ENCODE data around the gene RNF224. TPM values are rescaled to one million over a fixed set of nuclear protein-coding genes. Genes with fewer than 3 reads are reported as not detected.

The RNF224 gene
- total RNA-seq, 2 experiments from 2014 or later = 0.14 TPM; not detected in 1

GRCh38 chr9:137223078-137223970 lies 4.0 kb upstream of the RNF224 start:
- Mint-ChIP-seq H3K27ac (peak overlapping the region; percentile 81), H3K9me3 (no peaks in the 10 kb centered on the region), H3K36me3 (ENCODE audit: low read depth) (no peaks in the 10 kb centered on the region), H3K4me3 (peak overlapping the region; percentile 87), H3K4me1 (ENCODE audit: low read depth) (peaks cover 18% of the 10 kb centered on the region), H3K27me3 (peaks cover 5% of the 10 kb centered on the region)
- Histone ChIP-seq H3K4me3 (ENCODE audit: low read length) (peak overlapping the region; percentile 74), H3K9me3 (ENCODE audit: control insufficient read depth in 1 of 2, insufficient read depth in 1 of 2, low read length in 2 of 2) (no peaks in the 10 kb centered on the region), H3K36me3 (ENCODE audit: insufficient read depth, low read length) (no peaks in the 10 kb centered on the region), H3K4me1 (ENCODE audit: insufficient read depth, low read length) (peaks cover 36% of the 10 kb centered on the region), H3K27ac (ENCODE audit: low read depth in 1 of 2, low read length in 2 of 2) (peak overlapping the region; percentile 74 to 80), H3K27me3 (ENCODE audit: control insufficient read depth in 1 of 2, insufficient read depth in 2 of 2, low read length in 2 of 2) (peaks cover 0 to 3% of the 10 kb centered on the region in 2 experiments)
- DNase-seq = peak; percentile 94 to 100 (median 98)
- TF ChIP-seq, protein P1, sequence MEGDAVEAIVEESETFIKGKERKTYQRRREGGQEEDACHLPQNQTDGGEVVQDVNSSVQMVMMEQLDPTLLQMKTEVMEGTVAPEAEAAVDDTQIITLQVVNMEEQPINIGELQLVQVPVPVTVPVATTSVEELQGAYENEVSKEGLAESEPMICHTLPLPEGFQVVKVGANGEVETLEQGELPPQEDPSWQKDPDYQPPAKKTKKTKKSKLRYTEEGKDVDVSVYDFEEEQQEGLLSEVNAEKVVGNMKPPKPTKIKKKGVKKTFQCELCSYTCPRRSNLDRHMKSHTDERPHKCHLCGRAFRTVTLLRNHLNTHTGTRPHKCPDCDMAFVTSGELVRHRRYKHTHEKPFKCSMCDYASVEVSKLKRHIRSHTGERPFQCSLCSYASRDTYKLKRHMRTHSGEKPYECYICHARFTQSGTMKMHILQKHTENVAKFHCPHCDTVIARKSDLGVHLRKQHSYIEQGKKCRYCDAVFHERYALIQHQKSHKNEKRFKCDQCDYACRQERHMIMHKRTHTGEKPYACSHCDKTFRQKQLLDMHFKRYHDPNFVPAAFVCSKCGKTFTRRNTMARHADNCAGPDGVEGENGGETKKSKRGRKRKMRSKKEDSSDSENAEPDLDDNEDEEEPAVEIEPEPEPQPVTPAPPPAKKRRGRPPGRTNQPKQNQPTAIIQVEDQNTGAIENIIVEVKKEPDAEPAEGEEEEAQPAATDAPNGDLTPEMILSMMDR (IDR thresholded peaks at IDR 0.05) = no peak
- intact Hi-C loops (cut with DNase I, micrococcal nuclease) = loop anchor here (1.0 to 5.0 kb wide), 8 partner anchors 17 to 436 kb away; partner anchors contain the start of genes ANAPC2 (in 2 of the 2), NDOR1 (in 2 of the 2), SSNA1 (in 2 of the 2) and TMEM203 (in 2 of the 2)
- POLR2A ChIA-PET = interaction anchor here (0.7 to 4.7 kb wide), 23 partner anchors 9 to 329 kb away, joined by 3 to 46 read pairs (median 5); partner anchors contain the start of genes ANAPC2, DPP7, MAN1B1 and MRPL41
- CTCF ChIA-PET = interaction anchor here (0.6 to 1.9 kb wide), 4 partner anchors 13 to 94 kb away, joined by 3 to 13 read pairs (median 5); no protein-coding TSS in a partner anchor
- peak; percentile 94 for ATAC-seq (ENCODE audit: poor library complexity)

DNA sequence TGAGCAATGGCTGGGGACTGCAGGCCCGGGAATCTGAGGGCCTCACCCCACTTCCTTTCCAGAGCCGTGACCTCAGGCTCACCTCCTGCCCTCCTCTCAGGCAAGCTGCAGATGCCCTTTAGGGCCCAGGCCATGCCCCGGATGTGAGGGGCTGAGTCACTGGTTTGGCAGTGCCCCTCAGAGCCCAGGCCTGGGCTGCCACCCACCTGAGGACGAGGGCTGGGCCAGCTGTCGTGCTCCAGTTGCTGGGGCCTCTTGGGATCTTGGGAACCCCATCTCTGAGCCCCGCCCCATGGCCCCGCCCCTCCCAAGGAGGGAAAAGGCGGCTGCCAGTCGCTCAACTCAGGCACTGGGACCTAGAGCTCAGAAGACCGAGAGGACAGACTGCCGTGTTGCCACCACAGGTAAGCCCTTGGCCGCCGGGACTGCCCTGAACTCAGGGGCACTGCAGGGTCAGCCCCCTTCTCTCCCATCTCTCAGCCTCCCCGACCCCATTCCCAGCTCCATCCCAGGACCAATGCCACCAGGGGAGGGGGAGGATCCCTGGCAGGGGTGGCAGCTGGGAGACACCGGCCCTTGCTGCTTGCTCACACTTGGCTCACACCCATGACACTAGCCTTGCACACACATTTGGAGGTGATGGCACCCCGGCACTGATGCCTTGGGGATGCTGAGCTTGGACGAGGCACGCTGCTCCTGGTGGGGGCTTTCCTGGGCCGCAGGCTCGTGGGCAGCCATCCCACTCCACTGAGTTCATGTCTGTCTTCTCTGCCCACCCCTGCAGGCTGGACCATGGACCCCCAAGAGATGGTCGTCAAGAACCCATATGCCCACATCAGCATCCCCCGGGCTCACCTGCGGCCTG lies 2.2 kb upstream of the RNF224 start, which contains the start of gene CYSRT1:
Gene CYSRT1 (plus strand): TSS at position 345 of the 865 bp plus-strand sequence. CDS start 448 bp downstream, at position 793.
- Histone ChIP-seq H3K36me3 (ENCODE audit: insufficient read depth, low read length) (no peaks in the 10 kb centered on the region), H3K9me3 (ENCODE audit: control insufficient read depth in 1 of 2, insufficient read depth in 1 of 2, low read length in 2 of 2) (peaks cover 0 to 4% of the 10 kb centered on the region in 2 experiments), H3K4me3 (ENCODE audit: low read length) (peak within 1 kb of the TSS; percentile 74), H3K27me3 (ENCODE audit: control insufficient read depth in 1 of 2, insufficient read depth in 2 of 2, low read length in 2 of 2) (peaks cover 3 to 16% of the 10 kb centered on the region in 2 experiments), H3K4me1 (ENCODE audit: insufficient read depth, low read length) (peaks cover 36% of the 10 kb centered on the region), H3K27ac (ENCODE audit: low read depth in 1 of 2, low read length in 2 of 2) (peak within 1 kb of the TSS; percentile 74 to 80)
- ATAC-seq (ENCODE audit: poor library complexity) (no peak), DNase-seq (peak in 3 of 14 experiments; percentile 19 to 55 (median 38))
- Mint-ChIP-seq H3K9me3 (no peaks in the 10 kb centered on the region), H3K36me3 (ENCODE audit: low read depth) (no peaks in the 10 kb centered on the region), H3K27me3 (peaks cover 5% of the 10 kb centered on the region), H3K27ac (peak within 1 kb of the TSS; percentile 81), H3K4me3 (peak within 1 kb of the TSS; percentile 87), H3K4me1 (ENCODE audit: low read depth) (peaks cover 18% of the 10 kb centered on the region)
- intact Hi-C loops (cut with DNase I, micrococcal nuclease) = loop anchor here (5.0 kb wide), 2 partner anchors 178 to 438 kb away; partner anchors contain the start of gene NPDC1 (in 1 of the 2)
- POLR2A ChIA-PET = interaction anchor here (1.1 to 4.7 kb wide), 5 partner anchors 16 to 97 kb away, joined by 3 to 46 read pairs (median 22); partner anchors contain the start of genes ANAPC2, NDOR1, SSNA1 and TMEM203
- CTCF ChIA-PET = interaction anchor here (0.8 to 1.4 kb wide), 2 partner anchors 49 to 95 kb away, joined by 3 to 6 read pairs; no protein-coding TSS in a partner anchor
- TF ChIP-seq, protein P1 (IDR thresholded peaks at IDR 0.05) = no peak
